Effector CD8-positive, alpha-beta T cell (primary cell): ENCODE results near the gene YKT6.

ENCODE experiments used
- DNase-seq: peaks from one replicate; lab custom pipeline; 2025; lab: John Stamatoyannopoulos, UW

YKT6 gene

DNA sequence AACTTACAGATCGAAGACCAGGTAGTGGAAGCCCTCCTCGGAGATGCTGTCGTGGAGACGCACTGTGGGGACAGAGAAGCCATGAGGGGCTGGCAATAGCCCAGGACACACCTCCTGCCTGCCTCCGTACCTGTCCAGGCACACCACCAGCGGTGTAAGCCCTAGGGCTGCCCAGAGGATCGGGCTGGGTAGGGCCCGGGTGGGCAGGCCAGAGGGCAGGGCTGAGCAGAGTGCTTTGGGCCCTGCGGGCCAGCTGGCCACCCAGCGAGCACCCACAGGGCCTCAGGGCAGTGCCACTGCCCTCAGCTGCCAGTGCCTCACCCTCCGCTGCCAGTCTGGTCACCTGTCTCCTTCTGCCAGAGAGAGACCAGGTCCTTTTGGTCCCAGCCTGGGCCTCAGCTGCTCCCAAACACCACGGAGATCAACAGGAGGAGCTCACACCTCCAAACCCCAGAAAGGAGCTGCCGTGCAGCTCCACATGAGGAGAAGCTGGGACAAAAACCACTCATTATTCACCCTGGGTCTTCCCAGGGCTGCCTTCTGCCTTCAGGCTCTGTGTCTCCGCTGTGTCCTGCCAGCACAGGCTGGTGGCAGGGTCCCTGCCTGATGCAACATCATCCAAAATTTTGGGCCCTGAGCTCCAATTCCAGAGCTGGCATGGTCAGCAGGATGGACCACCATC is 58.2 kb downstream of the YKT6 start:
- DNase-seq = no peak

- no peak for DNase-seq
Measured at GRCh38 chr7:44259547-44260457, 59.0 kb downstream of the YKT6 start.

DNA sequence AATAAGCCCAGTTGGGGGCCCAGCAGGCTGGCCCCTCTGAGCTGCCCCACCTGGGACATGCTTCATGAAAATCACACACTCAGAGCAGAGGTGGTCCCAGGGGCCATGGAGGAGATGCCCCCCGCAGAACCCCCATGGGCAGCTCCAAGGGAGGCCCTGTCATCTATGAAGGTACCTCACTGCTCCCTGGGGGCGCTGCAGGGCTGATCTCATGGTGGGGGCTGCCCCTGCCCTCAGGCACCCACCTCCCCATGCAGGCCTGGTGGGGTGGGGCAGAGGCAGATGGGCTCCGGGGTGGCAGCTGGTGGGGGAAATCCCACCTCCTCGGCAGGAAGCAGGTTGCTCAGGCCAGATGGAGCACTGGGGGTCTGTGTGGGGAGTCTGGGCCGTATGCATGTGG is 60.5 kb downstream of the YKT6 start:
- DNase-seq = no peak

DNA sequence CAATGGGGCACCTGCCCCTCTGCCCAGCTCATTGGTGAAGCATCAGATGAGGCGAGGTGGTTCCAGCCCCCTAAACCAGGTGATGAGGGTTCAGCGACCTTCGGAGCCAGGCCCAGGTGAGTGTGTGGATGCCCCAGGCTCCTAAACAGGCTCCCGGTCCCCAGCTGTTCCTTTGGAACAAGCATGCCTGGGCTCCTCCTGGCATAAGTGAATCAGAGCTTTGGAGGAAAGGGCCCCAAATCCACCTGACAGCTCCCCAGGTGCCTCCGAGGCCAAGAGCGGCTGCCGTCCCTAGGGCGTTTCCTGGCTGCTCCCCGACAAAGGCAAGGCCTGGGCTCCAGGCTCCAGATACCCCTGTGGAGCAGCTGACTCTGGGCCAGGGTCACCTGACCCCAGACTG is 61.3 kb downstream of the YKT6 start:
- no peak for DNase-seq

GRCh38 chr7:44263326-44264082 is 62.7 kb downstream of the YKT6 start:
- no peak for DNase-seq
